Keratinocyte (primary cell): ENCODE measurements around the gene KRT33A. TPM values are rescaled to one million over a fixed set of nuclear protein-coding genes. Genes with fewer than 3 reads are reported as not detected.

Experiments used
- DNase-seq: peaks from one replicate; pipeline ENCODE4 v3.0.0-alpha.2; 2011; ENCODE audit warnings: low read depth, missing footprints, low spot score
- FAIRE-seq: peaks from 2 replicates; lab custom pipeline; 2011; peaks lifted over from hg19 to GRCh38; lab: Jason Lieb, UNC
- H2AFZ ChIP-seq: 2 replicates; pipeline ENCODE4 v1.6.0; 2012; ENCODE audit warnings: low read length, control low read depth, inconsistent platforms; ENCODE audit not compliant: control insufficient read depth
- H3K27ac ChIP-seq: 2 replicates; pipeline ENCODE4 v1.5.1; 2011; ENCODE audit warnings: low read length; ENCODE audit not compliant: control insufficient read depth, insufficient read depth
- H3K27me3 ChIP-seq: 3 replicates; pipeline ENCODE4 v1.6.0; 2011; ENCODE audit warnings: low read length; ENCODE audit not compliant: control insufficient read depth, insufficient read depth; ENCODE audit errors: extremely low read depth
- H3K36me3 ChIP-seq, 2 experiments: 2 replicates in 1 of 2; 3 replicates in 1 of 2; pipeline ENCODE4 v1.5.1; 2011; ENCODE audit warnings: low read length in 2 of 2, mild to moderate bottlenecking in 1 of 2; ENCODE audit not compliant: control insufficient read depth in 2 of 2, insufficient read depth in 2 of 2; ENCODE audit errors: extremely low read depth in 1 of 2
- H3K4me1 ChIP-seq: 3 replicates; pipeline ENCODE4 v1.5.1; 2011; ENCODE audit warnings: low read length; ENCODE audit not compliant: control insufficient read depth, insufficient read depth; ENCODE audit errors: extremely low read depth
- H3K4me2 ChIP-seq: 3 replicates; pipeline ENCODE4 v1.6.0; 2011; ENCODE audit warnings: low read depth, low read length; ENCODE audit not compliant: control insufficient read depth, insufficient read depth; ENCODE audit errors: extremely low read depth
- H3K4me3 ChIP-seq, 3 experiments: fragments of 200-600 bp in 1 of 3; sonication (generic) in 1 of 3; 2 replicates in 2 of 3; 3 replicates in 1 of 3; pipeline ENCODE4 v1.5.1; 2011 to 2016; ENCODE audit warnings: low read length in 3 of 3, mild to moderate bottlenecking in 3 of 3, control low read depth in 2 of 3, inconsistent platforms in 1 of 3, low read depth in 1 of 3, mixed read lengths in 1 of 3, mixed run types in 1 of 3, moderate library complexity in 1 of 3; ENCODE audit not compliant: control insufficient read depth in 2 of 3, insufficient read depth in 2 of 3; ENCODE audit errors: extremely low read depth in 1 of 3
- H3K79me2 ChIP-seq: 2 replicates; pipeline ENCODE4 v1.6.0; 2012; ENCODE audit warnings: low read length; ENCODE audit not compliant: control insufficient read depth, insufficient read depth
- H3K9ac ChIP-seq: 3 replicates; pipeline ENCODE4 v1.6.0; 2011; ENCODE audit warnings: low read length; ENCODE audit not compliant: control insufficient read depth, insufficient read depth; ENCODE audit errors: extremely low read depth
- H3K9me1 ChIP-seq: 3 replicates; pipeline ENCODE4 v1.6.0; 2011; ENCODE audit warnings: low read length; ENCODE audit not compliant: control insufficient read depth, insufficient read depth; ENCODE audit errors: extremely low read depth
- H3K9me3 ChIP-seq: 2 replicates; pipeline ENCODE4 v1.5.1; 2012; ENCODE audit warnings: low read depth, low read length; ENCODE audit not compliant: control insufficient read depth
- H4K20me1 ChIP-seq: 3 replicates; pipeline ENCODE4 v1.6.0; 2011; ENCODE audit warnings: low read length; ENCODE audit not compliant: control insufficient read depth, insufficient read depth; ENCODE audit errors: extremely low read depth
- EZH2 ChIP-seq: IDR thresholded peaks from one replicate; pipeline ENCODE4 v1.6.1; 2012; ENCODE audit warnings: inconsistent platforms, mild to moderate bottlenecking, low read length, moderate library complexity
- dilution Hi-C: fragments of 300-500 bp; cut with MboI; formaldehyde crosslinking; loops from one replicate; pipeline ENCODE4 v1.7.0; 2020; ENCODE audit warnings: low sequenced_read_pairs; ENCODE audit not compliant: extremely low pct_ligation_motif_present
- polyA plus RNA-seq, 5 experiments: library from polyadenylated mRNA; depleted of rRNA in 3 of 5; stranded (reverse) in 3 of 5; stranded (forward) in 1 of 5; unstranded in 1 of 5; fragments of >200 nt; gene quantifications; 1 replicate in 1 of 5; 2 replicates in 3 of 5; 3 replicates in 1 of 5; pipeline versions ENCODE4 v1.2.1 to v1.2.3, GENCODE V29; 2011 to 2012; ENCODE audit warnings: missing spikeins in 2 of 5, low read depth in 1 of 5, low replicate concordance in 1 of 5
- TF ChIP-seq, protein P1 (sequence below), 3 experiments: IDR thresholded peaks in 1 of 3; conservative IDR thresholded peaks in 1 of 3; optimal IDR thresholded peaks in 1 of 3; 2 replicates in 2 of 3; 3 replicates in 1 of 3; pipeline versions ENCODE3 to v1.5.1; 2011; ENCODE audit warnings: low read length in 3 of 3, mild to moderate bottlenecking in 3 of 3, moderate library complexity in 2 of 3, control low read depth in 1 of 3, inconsistent platforms in 1 of 3; ENCODE audit not compliant: insufficient read depth in 2 of 3; ENCODE audit errors: extremely low read depth in 1 of 3

The KRT33A gene
- polyA plus RNA-seq, 1 donor (not counting 4 experiments of a cell fraction or from before 2014, with no cell fraction given), result not detected

DNA sequence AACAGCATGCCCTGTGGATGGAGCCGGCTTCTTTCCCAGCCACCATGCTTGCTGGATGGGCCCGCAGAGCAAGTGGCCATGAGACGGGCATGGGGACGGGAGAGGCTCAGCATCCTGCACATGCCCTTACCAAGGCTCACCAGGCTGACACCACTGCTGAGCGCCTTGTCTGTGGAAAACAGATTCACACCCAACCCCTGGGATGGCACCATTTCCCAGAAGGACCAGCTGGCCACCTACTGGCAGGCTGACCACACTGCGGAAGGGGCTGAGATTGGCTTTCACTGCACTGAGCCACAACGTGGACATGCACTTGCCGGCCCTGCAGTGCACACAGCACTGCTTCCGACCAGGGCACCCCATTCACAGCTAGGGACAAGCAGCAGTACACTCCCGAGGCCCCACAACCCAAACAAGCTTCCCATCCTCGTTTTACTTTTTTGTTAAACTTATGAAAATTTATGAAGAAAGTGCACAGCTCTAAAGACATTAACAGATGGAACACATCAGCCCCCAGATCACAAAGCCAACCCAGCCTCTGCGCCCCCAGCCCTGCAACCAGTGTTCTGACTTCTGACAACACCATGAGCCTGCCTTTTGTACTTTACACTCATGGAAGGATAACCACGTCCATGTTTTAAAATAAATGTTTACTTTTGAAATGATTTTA, 21.2 kb downstream of the KRT33A start:
- Histone ChIP-seq H4K20me1 (no peaks in the 10 kb centered on the region), H3K4me1 (no peaks in the 10 kb centered on the region), H3K9ac (no peak overlapping the region), H3K9me1 (no peaks in the 10 kb centered on the region), H3K9me3 (no peaks in the 10 kb centered on the region), H3K27ac (no peak overlapping the region), H3K36me3 (no peaks in the 10 kb centered on the region), H3K27me3 (no peaks in the 10 kb centered on the region), H2AFZ (no peak overlapping the region), H3K79me2 (no peaks in the 10 kb centered on the region), H3K4me2 (no peak overlapping the region), H3K4me3 (no peak overlapping the region)
- FAIRE-seq (peak; percentile 68), DNase-seq (no peak)
- dilution Hi-C loops, result no loop called here
- TF ChIP-seq, protein P1, sequence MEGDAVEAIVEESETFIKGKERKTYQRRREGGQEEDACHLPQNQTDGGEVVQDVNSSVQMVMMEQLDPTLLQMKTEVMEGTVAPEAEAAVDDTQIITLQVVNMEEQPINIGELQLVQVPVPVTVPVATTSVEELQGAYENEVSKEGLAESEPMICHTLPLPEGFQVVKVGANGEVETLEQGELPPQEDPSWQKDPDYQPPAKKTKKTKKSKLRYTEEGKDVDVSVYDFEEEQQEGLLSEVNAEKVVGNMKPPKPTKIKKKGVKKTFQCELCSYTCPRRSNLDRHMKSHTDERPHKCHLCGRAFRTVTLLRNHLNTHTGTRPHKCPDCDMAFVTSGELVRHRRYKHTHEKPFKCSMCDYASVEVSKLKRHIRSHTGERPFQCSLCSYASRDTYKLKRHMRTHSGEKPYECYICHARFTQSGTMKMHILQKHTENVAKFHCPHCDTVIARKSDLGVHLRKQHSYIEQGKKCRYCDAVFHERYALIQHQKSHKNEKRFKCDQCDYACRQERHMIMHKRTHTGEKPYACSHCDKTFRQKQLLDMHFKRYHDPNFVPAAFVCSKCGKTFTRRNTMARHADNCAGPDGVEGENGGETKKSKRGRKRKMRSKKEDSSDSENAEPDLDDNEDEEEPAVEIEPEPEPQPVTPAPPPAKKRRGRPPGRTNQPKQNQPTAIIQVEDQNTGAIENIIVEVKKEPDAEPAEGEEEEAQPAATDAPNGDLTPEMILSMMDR (optimal IDR thresholded peaks at IDR 0.05 in 1 of 3, IDR thresholded peaks at IDR 0.05 in 1 of 3, conservative IDR thresholded peaks at IDR 0.05 in 1 of 3; ENCODE audit: extremely low read depth in 1 of 3, insufficient read depth in 2 of 3, low read length in 3 of 3), result peak; percentile 89 to 93 (median 92)
- TF ChIP-seq EZH2, result no peak

DNA sequence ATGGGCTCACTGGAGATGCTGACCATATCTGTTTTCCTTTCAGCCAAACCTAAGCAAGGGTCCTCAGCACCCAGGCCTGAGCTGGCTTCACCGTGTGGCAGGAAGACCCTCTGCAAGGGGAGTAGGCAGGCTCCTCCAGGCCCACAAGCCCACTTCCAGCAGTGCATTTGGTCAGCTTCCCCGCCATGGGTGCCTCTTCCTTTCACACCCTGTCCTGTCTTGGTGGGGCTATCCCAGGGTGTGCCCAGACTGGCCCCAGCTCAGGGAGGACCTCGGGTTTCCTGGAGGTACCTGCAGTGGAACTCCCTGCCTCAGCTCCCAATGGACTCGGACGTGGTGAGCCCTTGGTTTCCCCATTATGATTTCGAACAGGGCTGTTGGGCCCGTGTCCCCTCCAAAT, 22.4 kb downstream of the KRT33A start:
- Histone ChIP-seq H4K20me1 (no peaks in the 10 kb centered on the region), H2AFZ (no peak overlapping the region), H3K36me3 (no peaks in the 10 kb centered on the region), H3K4me3 (no peak overlapping the region), H3K27ac (no peak overlapping the region), H3K27me3 (no peaks in the 10 kb centered on the region), H3K9ac (no peak overlapping the region), H3K4me2 (no peak overlapping the region), H3K9me1 (no peaks in the 10 kb centered on the region), H3K9me3 (no peaks in the 10 kb centered on the region), H3K79me2 (no peaks in the 10 kb centered on the region), H3K4me1 (no peaks in the 10 kb centered on the region)
- TF ChIP-seq, protein P1 (optimal IDR thresholded peaks at IDR 0.05 in 1 of 3, IDR thresholded peaks at IDR 0.05 in 1 of 3, conservative IDR thresholded peaks at IDR 0.05 in 1 of 3; ENCODE audit: extremely low read depth in 1 of 3, insufficient read depth in 2 of 3, low read length in 3 of 3), result no peak
- no peak for TF ChIP-seq EZH2
- FAIRE-seq (no peak), DNase-seq (no peak)
- dilution Hi-C loops, result no loop called here
